Measurements from ENCODE around the gene LRP11.

LRP11 gene

GRCh38 chr6:149777624-149778023 is 86.5 kb downstream of the LRP11 start:
- no peak for DNase-seq

DNA sequence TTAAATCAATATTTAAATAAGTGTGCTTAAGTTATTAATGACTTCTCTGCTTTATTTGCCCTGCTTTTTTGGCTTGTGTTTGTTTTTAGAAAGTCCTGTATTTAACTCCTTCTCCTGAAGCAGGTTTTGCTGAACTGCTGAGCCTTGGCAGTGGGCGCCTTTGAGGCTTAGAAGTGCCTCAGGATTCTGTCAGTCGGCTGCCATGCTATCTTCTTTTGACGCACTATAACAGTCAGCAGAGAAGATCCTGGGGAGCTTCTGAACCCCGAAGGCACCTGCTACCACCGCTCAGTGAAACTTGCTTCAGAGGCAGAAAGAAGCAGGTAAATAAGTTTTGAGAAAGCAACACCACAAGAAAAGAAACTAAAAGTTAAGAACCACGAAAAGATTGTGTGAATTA is 92.2 kb downstream of the LRP11 start:
- no peak for DNase-seq

- no peak for DNase-seq
Observed at GRCh38 chr6:149771185-149771584, 93.0 kb downstream of the LRP11 start.

DNA sequence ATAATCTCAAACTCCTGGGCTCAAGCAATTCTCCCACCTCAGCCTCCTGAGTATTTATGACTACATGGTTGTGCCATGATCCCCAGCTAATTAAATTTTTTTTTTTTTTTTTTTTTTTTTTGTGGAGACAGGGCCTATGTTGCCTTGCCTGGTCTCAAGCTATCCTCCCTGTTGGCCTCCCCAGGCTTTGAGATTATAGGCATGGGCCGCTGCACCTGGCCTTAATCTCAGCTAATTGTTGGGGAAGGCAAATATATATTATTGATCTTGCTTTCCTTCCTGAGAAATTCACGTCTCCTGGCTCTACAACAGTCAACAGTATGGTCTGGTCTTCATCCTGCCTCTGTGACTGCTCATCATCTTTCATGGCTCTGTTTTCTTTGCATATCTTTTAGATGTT is 94.5 kb downstream of the LRP11 start:
- no peak for DNase-seq
